HEK293T (cell line): ENCODE data around the gene USP33.

Experiments
- FOXA1 ChIP-seq: fragments of 450-650 bp; IDR thresholded peaks from 2 replicates; pipeline ENCODE4 v1.6.1; 2016; ENCODE audit warnings: mild to moderate bottlenecking
- FOXM1 ChIP-seq: fragments of 450-650 bp; IDR thresholded peaks from 2 replicates; pipeline ENCODE4 v1.6.1; 2017; ENCODE audit warnings: mild to moderate bottlenecking, borderline replicate concordance
- HDGF ChIP-seq: fragments of 450-650 bp; IDR thresholded peaks from 2 replicates; pipeline ENCODE4 v1.6.1; 2017; ENCODE audit warnings: antibody characterized with exemption, borderline replicate concordance
- PKNOX1 ChIP-seq: fragments of 450-650 bp; IDR thresholded peaks from 2 replicates; pipeline ENCODE4 v1.6.1; 2016

DNA sequence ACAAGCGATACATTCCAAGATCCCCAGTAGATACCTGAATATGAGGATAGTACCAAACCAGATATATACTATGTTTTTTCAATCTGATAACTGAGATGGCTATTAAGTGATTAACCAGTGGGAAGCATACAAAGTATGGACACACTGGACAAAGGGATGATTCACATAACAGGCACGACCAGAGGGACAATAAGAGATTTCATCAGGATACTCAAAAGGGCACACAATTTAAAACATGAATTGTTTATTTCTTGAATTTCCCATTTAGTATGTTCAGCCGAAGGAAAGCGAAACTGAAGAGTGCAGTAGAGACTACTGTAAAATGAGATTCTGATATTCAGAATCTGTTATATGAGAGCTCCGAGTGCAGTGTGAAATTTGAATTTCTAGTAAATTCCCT lies 87.8 kb downstream of the USP33 start:
- TF ChIP-seq PKNOX1 (no peak), FOXM1 (no peak), FOXA1 (no peak), HDGF (no peak)
